Subcutaneous abdominal adipose tissue (tissue), 5 donors: ENCODE data around the gene ZNF793.

Source experiments
- H3K27ac ChIP-seq: one replicate; pipeline ENCODE4 v1.7.0; 2013; ENCODE audit warnings: low read depth, mild to moderate bottlenecking, inconsistent platforms, low read length, moderate library complexity
- H3K27me3 ChIP-seq, 5 donors: one replicate each; pipeline ENCODE4 v1.7.0; 2013; ENCODE audit warnings: low read length in 5 of 5, inconsistent platforms in 1 of 5; ENCODE audit not compliant: control insufficient read depth in 5 of 5, insufficient read depth in 4 of 5
- H3K36me3 ChIP-seq, 5 donors: one replicate each; pipeline ENCODE4 v1.7.0; 2013; ENCODE audit warnings: low read length in 5 of 5; ENCODE audit not compliant: control insufficient read depth in 5 of 5, insufficient read depth in 5 of 5
- H3K4me1 ChIP-seq, 5 donors: one replicate each; pipeline ENCODE4 v1.7.0; 2013; ENCODE audit warnings: low read length in 5 of 5, mild to moderate bottlenecking in 3 of 5, moderate library complexity in 1 of 5; ENCODE audit not compliant: control insufficient read depth in 5 of 5, insufficient read depth in 5 of 5
- H3K4me3 ChIP-seq, 5 donors: one replicate each; pipeline ENCODE4 v1.7.0; 2013; ENCODE audit warnings: low read length in 5 of 5, low read depth in 1 of 5
- H3K9ac ChIP-seq, 5 donors: one replicate each; pipeline ENCODE4 v1.7.0; 2013; ENCODE audit warnings: low read length in 5 of 5, mild to moderate bottlenecking in 4 of 5, moderate library complexity in 3 of 5
- H3K9me3 ChIP-seq, 5 donors: one replicate each; pipeline ENCODE4 v1.7.0; 2013; ENCODE audit warnings: low read length in 5 of 5; ENCODE audit not compliant: control insufficient read depth in 5 of 5
- donor health status: healthy.
- donor health status: healthy.
- donor health status: healthy.
- donor health status: healthy.
- donor health status: healthy.

The ZNF793 gene

DNA sequence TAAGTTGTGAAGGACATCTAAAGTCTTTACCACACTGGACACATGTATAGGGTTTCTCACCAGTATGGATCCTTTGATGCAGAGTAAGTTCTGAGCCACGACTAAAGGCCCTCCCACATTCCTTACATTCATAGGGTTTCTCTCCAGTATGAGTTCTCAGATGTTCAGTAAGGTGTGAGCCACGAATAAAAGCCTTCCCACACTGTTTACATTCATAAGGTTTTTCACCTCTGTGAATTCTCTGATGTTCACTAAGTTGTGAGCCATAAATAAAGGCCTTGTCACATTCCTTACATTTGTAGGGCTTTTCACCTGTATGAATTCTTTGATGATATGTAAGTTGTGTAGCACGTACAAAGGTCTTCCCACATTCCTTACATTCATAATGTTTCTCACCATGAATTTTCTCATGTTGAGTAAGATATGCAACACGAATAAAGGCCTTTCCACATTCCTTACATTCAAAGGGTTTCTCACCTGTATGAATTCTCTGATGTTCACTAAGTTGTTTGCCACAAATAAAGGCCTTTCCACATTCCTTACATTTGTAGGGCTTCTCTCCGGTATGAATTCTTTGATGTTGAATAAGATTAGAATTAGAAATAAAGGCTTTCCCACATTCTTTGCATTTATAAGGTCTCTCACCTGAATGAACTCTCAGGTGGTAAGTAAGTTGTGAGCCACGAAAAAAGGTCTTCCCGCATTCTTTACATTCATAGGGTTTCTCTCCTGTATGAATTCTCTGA, 58.1 kb downstream of the ZNF793 start:
- Histone ChIP-seq H3K9ac (no peak overlapping the region), H3K4me3 (peak overlapping the region; percentile 31 to 61 (median 47)), H3K27me3 (no peaks in the 10 kb centered on the region), H3K36me3 (peaks cover 13 to 50% (median 23%) of the 10 kb centered on the region in 5 donors), H3K27ac (no peak overlapping the region), H3K4me1 (no peaks in the 10 kb centered on the region), H3K9me3 (peaks cover 40 to 98% (median 87%) of the 10 kb centered on the region in 5 donors)

DNA sequence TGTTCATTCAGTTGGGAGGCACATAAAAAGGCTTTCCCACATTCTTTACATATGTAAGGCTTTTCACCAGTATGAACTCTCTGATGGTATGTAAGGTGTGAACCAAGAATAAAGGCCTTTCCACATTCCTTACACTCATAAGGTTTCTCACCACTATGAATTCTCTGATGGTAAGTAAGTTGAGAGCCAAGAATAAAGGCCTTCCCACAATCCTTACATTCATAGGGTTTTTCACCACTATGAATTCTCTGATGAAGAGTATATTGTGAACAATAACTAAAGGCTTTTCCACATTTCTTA, 58.6 kb downstream of the ZNF793 start:
- H3K9me3 ChIP-seq, result peaks cover 38 to 98% (median 92%) of the 10 kb centered on the region in 5 donors
- H3K4me1 ChIP-seq, result no peaks in the 10 kb centered on the region
- no peak overlapping the region for H3K27ac ChIP-seq
- H3K27me3 ChIP-seq, result no peaks in the 10 kb centered on the region
- no peak overlapping the region for H3K9ac ChIP-seq
- H3K4me3 ChIP-seq, result peak overlapping the region; percentile 25 to 61 (median 47)
- H3K36me3 ChIP-seq, result peaks cover 17 to 55% (median 26%) of the 10 kb centered on the region in 5 donors

DNA sequence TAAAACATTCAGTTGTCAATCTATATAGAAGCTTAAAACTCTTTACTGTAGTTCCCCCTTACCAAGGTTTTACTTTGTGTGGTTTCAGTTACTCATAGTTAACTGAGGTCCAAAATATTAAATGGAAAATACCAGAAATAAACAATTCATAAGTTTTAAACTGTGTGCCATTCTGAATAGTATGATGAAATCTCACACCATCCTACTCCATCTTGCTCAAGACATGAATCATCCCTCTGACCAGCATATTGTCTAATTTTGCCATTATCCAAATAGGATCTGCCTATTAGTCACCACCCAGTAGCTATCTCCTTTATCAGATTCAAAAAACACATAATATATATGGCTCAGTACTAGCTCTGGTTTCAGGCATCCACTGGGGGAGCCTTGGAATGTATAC, 65.5 kb downstream of the ZNF793 start:
- no peaks in the 10 kb centered on the region for H3K4me1 ChIP-seq
- H3K27me3 ChIP-seq, result no peaks in the 10 kb centered on the region
- H3K27ac ChIP-seq, result no peak overlapping the region
- no peak overlapping the region for H3K4me3 ChIP-seq
- H3K36me3 ChIP-seq, result peaks cover 9 to 33% (median 14%) of the 10 kb centered on the region in 5 donors
- H3K9ac ChIP-seq, result no peak overlapping the region
- peaks cover 5 to 51% (median 48%) of the 10 kb centered on the region in 5 donors for H3K9me3 ChIP-seq

DNA sequence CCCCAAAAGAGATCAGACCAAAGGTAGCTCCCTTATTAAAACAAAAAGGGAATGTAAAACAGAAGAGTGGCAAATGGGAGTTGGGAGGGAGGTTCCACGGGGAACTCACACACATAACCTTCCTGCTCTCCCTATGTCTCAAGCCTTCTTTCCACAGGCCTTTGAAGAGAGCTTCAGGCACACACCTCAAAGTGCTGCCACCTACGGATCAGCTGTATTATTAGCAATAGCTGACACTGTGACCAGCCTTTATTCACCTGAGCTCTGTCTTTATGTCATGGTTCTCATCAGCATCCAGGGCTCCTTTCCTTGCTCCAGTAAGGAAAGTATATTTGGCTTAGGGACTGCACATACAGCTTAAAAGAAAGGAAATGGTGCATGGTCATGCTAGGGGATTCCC, 76.6 kb downstream of the ZNF793 start:
- H3K9me3 ChIP-seq, result peaks cover 62 to 89% (median 82%) of the 10 kb centered on the region in 5 donors
- H3K4me3 ChIP-seq, result peak overlapping the region; percentile 9 to 54 (median 36)
- H3K36me3 ChIP-seq, result peaks cover 57 to 77% (median 64%) of the 10 kb centered on the region in 5 donors

More for the DNA sequence above, 76.6 kb downstream of the ZNF793 start:
- H3K27me3 ChIP-seq, result no peaks in the 10 kb centered on the region
- no peak overlapping the region for H3K27ac ChIP-seq
- H3K9ac ChIP-seq, result no peak overlapping the region
- H3K4me1 ChIP-seq, result no peaks in the 10 kb centered on the region
